Measurements from ENCODE around the gene ADH1B. TPM values are rescaled to one million over a fixed set of nuclear protein-coding genes. Genes with fewer than 3 reads are reported as not detected.

ADH1B gene
- polyA plus RNA-seq, 2 of the 4 experiments (the other 2 are of a cell fraction) = not detected

Other genes with a start within 250 kb of the ADH1B start
- gene ADH5, start 232.6 kb downstream of the ADH1B start, polyA plus RNA-seq (2011; rRNA removed) = 134 and 152 TPM in 2 replicates
- 118 to 124 TPM (median 120 TPM) in 3 replicates for gene ADH5, start 232.6 kb downstream of the ADH1B start, polyA plus RNA-seq (2017; fragmentation: RNase III; extraction: RNeasy Plus Mini Kit Qiagen cat#74134 plus additional on column Dnase treatment)
- gene ADH4, start 177.1 kb downstream of the ADH1B start, polyA plus RNA-seq (2011; rRNA removed) = 0.15 and 0.16 TPM in 2 replicates
- not detected in 3 replicates for gene ADH4, start 177.1 kb downstream of the ADH1B start, polyA plus RNA-seq (2017; fragmentation: RNase III; extraction: RNeasy Plus Mini Kit Qiagen cat#74134 plus additional on column Dnase treatment)
- 0.72 and 0.90 TPM in 2 replicates for gene ADH6, start 102.2 kb downstream of the ADH1B start, polyA plus RNA-seq (2011; rRNA removed)
- 0.12 to 0.16 TPM in 2 of 3 replicates, not detected in the other for gene ADH6, start 102.2 kb downstream of the ADH1B start, polyA plus RNA-seq (2017; fragmentation: RNase III; extraction: RNeasy Plus Mini Kit Qiagen cat#74134 plus additional on column Dnase treatment)
- gene ADH1A, start 30.4 kb downstream of the ADH1B start, polyA plus RNA-seq (2011; rRNA removed) = not detected in 2 replicates
- gene ADH1A, start 30.4 kb downstream of the ADH1B start, polyA plus RNA-seq (2017; fragmentation: RNase III; extraction: RNeasy Plus Mini Kit Qiagen cat#74134 plus additional on column Dnase treatment) = not detected in 3 replicates
- not detected in 2 replicates for gene ADH1C, start 31.3 kb upstream of the ADH1B start, polyA plus RNA-seq (2011; rRNA removed)
- not detected in 3 replicates for gene ADH1C, start 31.3 kb upstream of the ADH1B start, polyA plus RNA-seq (2017; fragmentation: RNase III; extraction: RNeasy Plus Mini Kit Qiagen cat#74134 plus additional on column Dnase treatment)
- gene ADH7, start 113.9 kb upstream of the ADH1B start, polyA plus RNA-seq (2011; rRNA removed) = not detected in 2 replicates
- not detected in 3 replicates for gene ADH7, start 113.9 kb upstream of the ADH1B start, polyA plus RNA-seq (2017; fragmentation: RNase III; extraction: RNeasy Plus Mini Kit Qiagen cat#74134 plus additional on column Dnase treatment)
- gene C4orf17, start 189.6 kb upstream of the ADH1B start, polyA plus RNA-seq (2011; rRNA removed) = not detected in 2 replicates
- not detected in 3 replicates for gene C4orf17, start 189.6 kb upstream of the ADH1B start, polyA plus RNA-seq (2017; fragmentation: RNase III; extraction: RNeasy Plus Mini Kit Qiagen cat#74134 plus additional on column Dnase treatment)
- 7.2 and 10.6 TPM in 2 replicates for gene TRMT10A, start 242.6 kb upstream of the ADH1B start, polyA plus RNA-seq (2011; rRNA removed)
- gene TRMT10A, start 242.6 kb upstream of the ADH1B start, polyA plus RNA-seq (2017; fragmentation: RNase III; extraction: RNeasy Plus Mini Kit Qiagen cat#74134 plus additional on column Dnase treatment) = 6.1 to 7.4 TPM (median 6.8 TPM) in 3 replicates

All from A549 (cell line).